Measurements from ENCODE around the gene SPATA25.
"Not testable (repeated sequence)": the region's sequence is repeated elsewhere in the genome, so short reads cannot be mapped to it uniquely, and the experiment has no call there.

The SPATA25 gene

DNA sequence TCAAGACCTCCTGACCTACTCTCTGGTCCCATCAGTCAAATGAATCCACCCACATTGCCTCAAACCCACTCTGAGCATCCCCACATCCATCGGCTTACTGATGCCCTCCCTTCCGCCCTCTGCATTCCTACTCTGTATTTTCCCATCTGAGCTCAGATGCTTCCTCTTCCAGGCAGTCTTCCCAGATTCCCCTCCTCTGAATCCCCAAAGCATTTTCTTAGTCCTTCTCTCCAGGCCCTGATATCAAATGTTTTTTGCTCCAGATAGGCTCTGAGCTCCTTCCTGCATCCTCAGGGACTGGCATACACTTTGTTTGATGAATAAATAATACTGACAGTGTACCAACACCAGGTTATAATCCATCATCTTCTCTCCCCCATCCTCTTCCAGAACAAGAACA lies 20.7 kb upstream of the SPATA25 start:
- Mint-ChIP-seq H3K4me3 (no peak overlapping the region), H3K4me1 (peaks cover 18 to 26% of the 10 kb centered on the region in 2 donors), H3K27ac (no peak overlapping the region), H3K36me3 (peaks cover 2 to 38% of the 10 kb centered on the region in 2 donors), H3K27me3 (no peaks in the 10 kb centered on the region), H3K9me3 (no peaks in the 10 kb centered on the region)
- ATAC-seq (replicated peaks) (no peak), DNase-seq (no peak)

DNA sequence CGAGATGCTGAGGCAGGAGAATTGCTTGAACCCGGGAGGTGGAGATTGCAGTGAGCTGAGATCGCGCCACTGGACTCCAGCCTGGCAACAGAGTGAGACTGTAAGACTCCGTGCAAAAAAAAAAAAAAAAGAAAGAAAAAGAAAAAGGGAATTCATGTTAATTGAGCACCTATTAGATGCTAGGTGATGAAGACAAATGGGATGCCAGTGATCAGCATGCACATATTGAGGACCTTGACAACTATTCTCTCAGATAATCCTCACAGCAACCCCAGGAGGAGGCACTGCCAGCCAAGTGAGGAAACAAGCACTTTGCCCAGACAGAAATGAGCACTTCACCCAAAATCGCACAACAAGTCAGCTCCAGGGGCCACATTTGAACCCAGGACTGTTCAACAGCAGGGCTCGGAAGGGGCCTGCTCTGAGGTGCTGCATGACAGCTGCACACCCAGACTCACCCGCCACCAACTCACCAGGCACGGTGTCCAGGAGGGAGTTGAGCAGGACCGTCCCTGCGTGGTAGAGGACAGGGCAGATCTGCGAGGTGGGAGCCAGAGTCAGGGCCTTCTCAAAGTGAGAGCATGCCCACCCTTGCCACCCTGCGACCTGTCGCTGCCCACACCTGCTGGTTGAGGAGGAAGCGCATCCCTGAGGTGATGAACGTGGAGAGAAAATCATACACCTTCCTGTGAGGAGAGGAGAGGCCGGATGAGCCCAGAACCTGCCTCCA lies 20.0 kb upstream of the SPATA25 start:
- Mint-ChIP-seq H3K27ac (peak overlapping the region; percentile 20), H3K36me3 (peaks cover 2 to 38% of the 10 kb centered on the region in 2 donors), H3K4me1 (peaks cover 18 to 31% of the 10 kb centered on the region in 2 donors), H3K27me3 (no peaks in the 10 kb centered on the region), H3K9me3 (no peaks in the 10 kb centered on the region), H3K4me3 (no peak overlapping the region)
- DNase-seq (no peak), ATAC-seq (replicated peaks) (no peak)

GRCh38 chr20:45905505-45906079 lies 18.2 kb upstream of the SPATA25 start:
- Mint-ChIP-seq H3K27me3 (no peaks in the 10 kb centered on the region), H3K9me3 (no peaks in the 10 kb centered on the region), H3K36me3 (peaks cover 2 to 36% of the 10 kb centered on the region in 2 donors), H3K27ac (no peak overlapping the region), H3K4me3 (no peak overlapping the region), H3K4me1 (peaks cover 10 to 14% of the 10 kb centered on the region in 2 donors)
- ATAC-seq (replicated peaks) (no peak), DNase-seq (no peak)

GRCh38 chr20:45904583-45905504 lies 17.4 kb upstream of the SPATA25 start:
- H3K4me3 Mint-ChIP-seq: no peak overlapping the region
- no peaks in the 10 kb centered on the region for H3K9me3 Mint-ChIP-seq
- peaks cover 2 to 34% of the 10 kb centered on the region in 2 donors for H3K36me3 Mint-ChIP-seq
- ATAC-seq (replicated peaks) (no peak), DNase-seq (no peak)
- no peaks in the 10 kb centered on the region for H3K27me3 Mint-ChIP-seq
- H3K4me1 Mint-ChIP-seq: peaks cover 9 to 11% of the 10 kb centered on the region in 2 donors
- H3K27ac Mint-ChIP-seq: peak overlapping the region; percentile 31

DNA sequence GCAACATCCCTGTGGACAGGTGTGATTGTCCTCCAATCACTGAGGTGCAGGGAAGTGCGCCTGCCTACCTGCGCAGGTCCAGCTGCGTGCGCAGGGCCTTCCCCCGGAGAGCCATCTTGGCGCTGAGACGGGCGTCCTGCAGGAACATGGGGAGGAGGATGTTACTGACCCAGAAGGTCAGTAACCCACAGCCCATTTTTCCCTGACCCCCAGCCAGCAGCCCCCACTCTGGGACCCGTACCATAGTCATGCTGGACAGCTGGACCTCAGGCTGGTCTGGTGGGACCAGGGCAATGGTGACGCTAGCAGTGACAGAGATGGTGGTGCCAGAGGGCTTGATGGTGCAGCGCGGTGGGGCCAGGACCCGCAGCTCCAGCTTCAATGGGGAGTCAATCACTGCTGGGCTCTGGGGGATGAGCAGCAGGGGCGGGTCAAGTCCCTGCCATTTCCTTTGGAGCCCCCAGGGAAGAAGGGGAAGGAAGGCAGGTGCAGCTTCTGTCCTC lies 14.8 kb upstream of the SPATA25 start:
- no peak for ATAC-seq (replicated peaks)
- H3K36me3 Mint-ChIP-seq: peaks cover 10 to 39% of the 10 kb centered on the region in 2 donors
- H3K9me3 Mint-ChIP-seq: no peaks in the 10 kb centered on the region
- peaks cover 2 to 11% of the 10 kb centered on the region in 2 donors for H3K4me1 Mint-ChIP-seq
- DNase-seq: no peak
- no peak overlapping the region for H3K27ac Mint-ChIP-seq
- H3K27me3 Mint-ChIP-seq: no peaks in the 10 kb centered on the region
- H3K4me3 Mint-ChIP-seq: no peak overlapping the region

DNA sequence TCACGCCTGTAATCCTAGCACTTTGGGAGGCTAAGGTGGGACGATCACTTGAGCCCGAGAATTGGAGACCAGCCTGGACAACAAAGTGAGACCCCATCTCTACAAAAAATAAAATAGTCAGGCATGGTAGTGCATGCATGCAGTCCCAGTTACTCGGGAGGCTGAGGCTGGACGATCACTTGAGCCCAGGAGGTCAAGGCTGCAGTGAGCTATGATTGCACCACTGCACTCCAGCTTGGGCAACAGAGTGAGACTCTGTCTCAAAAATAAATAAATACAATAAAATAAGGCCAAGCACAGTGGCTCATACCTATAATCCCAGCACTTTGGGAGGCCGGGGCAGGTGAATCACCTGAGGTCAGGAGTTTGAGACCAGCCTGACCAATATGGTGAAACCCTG lies 13.9 kb upstream of the SPATA25 start:
- ATAC-seq (replicated peaks); H3K4me3 Mint-ChIP-seq; H3K9me3 Mint-ChIP-seq; H3K27ac Mint-ChIP-seq; DNase-seq; H3K27me3 Mint-ChIP-seq: not testable (repeated sequence)
- Mint-ChIP-seq H3K36me3 (peaks cover 17 to 43% of the 10 kb centered on the region in 2 donors), H3K4me1 (peaks cover 2 to 11% of the 10 kb centered on the region in 2 donors)

DNA sequence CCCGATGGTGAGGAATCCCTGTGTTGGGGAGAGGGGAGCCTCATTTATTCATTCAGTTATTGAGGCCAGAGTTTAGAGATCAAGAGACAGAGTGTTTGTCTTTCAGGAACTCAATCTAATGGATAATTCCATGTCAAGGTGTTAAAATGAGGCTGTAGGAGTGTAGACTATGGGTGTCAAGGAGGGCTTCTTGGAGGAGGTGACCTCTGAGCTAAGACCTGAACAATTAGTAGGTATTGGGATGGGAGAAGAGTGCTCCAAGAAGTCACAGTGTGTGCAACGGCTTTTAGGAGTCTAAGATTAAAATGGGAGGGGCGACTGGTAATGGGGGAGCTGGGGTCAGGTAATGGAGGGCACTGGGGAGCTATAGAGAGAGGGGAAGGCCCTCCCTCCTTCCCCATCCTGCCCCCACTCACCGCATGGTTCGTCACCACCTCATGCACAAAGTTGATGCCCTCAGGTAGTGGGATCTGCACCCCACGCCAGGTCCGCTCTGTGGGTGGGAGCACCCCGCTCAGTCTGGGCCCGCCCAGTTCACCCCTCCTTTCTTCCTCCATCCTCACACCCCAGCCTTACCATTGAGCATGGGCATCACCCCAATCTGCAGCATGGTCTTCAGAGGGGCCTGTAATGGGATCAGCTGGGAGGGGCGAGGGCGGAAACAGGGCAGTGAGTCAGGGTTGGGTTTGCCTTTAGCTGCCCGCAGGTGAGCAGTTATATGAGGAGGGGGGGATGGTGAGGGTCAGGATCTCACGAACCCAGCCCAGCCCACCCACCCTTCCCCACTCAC lies 11.8 kb upstream of the SPATA25 start:
- H3K4me3 Mint-ChIP-seq: no peak overlapping the region
- H3K4me1 Mint-ChIP-seq: peaks cover 2 to 11% of the 10 kb centered on the region in 2 donors
- ATAC-seq (replicated peaks) (no peak), DNase-seq (no peak)
- no peaks in the 10 kb centered on the region for H3K27me3 Mint-ChIP-seq
- no peak overlapping the region for H3K27ac Mint-ChIP-seq
- H3K36me3 Mint-ChIP-seq: peaks cover 26 to 38% of the 10 kb centered on the region in 2 donors
- H3K9me3 Mint-ChIP-seq: no peaks in the 10 kb centered on the region

DNA sequence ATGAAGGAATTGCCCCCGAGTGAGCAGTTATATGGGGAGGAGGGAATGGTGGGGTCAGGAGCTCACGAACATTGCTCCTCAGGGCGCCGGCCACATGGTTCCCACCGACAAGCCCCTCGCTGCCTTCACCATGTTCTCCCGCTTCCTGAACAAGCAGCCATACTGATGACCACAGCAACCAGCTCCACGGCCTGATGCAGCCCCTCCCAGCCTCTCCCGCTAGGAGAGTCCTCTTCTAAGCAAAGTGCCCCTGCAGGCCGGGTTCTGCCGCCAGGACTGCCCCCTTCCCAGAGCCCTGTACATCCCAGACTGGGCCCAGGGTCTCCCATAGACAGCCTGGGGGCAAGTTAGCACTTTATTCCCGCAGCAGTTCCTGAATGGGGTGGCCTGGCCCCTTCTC lies 10.9 kb upstream of the SPATA25 start:
- no peak overlapping the region for H3K27ac Mint-ChIP-seq
- peaks cover 31 to 43% of the 10 kb centered on the region in 2 donors for H3K36me3 Mint-ChIP-seq
- H3K9me3 Mint-ChIP-seq: no peaks in the 10 kb centered on the region
- peaks cover 2 to 10% of the 10 kb centered on the region in 2 donors for H3K4me1 Mint-ChIP-seq
- DNase-seq (no peak), ATAC-seq (replicated peaks) (no peak)
- H3K4me3 Mint-ChIP-seq: no peak overlapping the region
- no peaks in the 10 kb centered on the region for H3K27me3 Mint-ChIP-seq

GRCh38 chr20:45897692-45898091 lies 10.3 kb upstream of the SPATA25 start:
- Mint-ChIP-seq H3K36me3 (peaks cover 33 to 42% of the 10 kb centered on the region in 2 donors), H3K9me3 (no peaks in the 10 kb centered on the region), H3K4me1 (peaks cover 5 to 6% of the 10 kb centered on the region in 2 donors), H3K4me3 (no peak overlapping the region), H3K27me3 (no peaks in the 10 kb centered on the region), H3K27ac (peak overlapping the region; percentile 51)
- ATAC-seq (replicated peaks): no peak
- no peak for DNase-seq

- ATAC-seq (replicated peaks) (no peak), DNase-seq (no peak)
- Mint-ChIP-seq H3K27ac (no peak overlapping the region), H3K27me3 (no peaks in the 10 kb centered on the region), H3K4me3 (no peak overlapping the region), H3K36me3 (peaks cover 37 to 46% of the 10 kb centered on the region in 2 donors), H3K4me1 (peaks cover 6 to 8% of the 10 kb centered on the region in 2 donors), H3K9me3 (no peaks in the 10 kb centered on the region)
Measured at GRCh38 chr20:45897289-45897688, 9.9 kb upstream of the SPATA25 start.

DNA sequence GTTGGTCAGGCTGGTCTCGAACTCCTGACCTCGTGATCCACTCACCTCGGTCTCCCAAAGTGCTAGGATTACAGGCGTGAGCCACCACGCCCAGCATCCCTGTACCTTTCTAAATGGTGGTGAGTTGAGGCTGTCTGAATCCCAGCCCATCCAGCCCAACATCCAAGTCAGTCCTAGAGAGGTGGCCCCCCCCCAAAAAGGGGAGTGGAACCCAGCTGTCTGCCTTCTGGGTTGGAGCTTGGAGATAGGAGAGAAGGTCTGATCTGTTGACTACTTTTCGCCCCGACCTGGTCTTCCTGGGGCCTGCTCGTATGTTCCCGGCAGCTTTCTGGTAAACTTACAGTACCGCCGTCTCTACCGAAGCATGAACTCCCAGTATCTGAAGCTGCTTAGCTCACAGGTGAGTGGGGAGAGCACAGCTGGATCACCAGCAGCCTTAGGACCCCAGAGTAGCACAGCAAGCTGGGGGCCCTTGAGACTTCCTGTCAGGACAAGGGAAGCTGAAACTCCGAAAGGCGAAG lies 9.3 kb upstream of the SPATA25 start:
- ATAC-seq (replicated peaks) (no peak), DNase-seq (no peak)
- no peak overlapping the region for H3K4me3 Mint-ChIP-seq
- H3K27me3 Mint-ChIP-seq: no peaks in the 10 kb centered on the region
- H3K27ac Mint-ChIP-seq: no peak overlapping the region
- peaks cover 37 to 47% of the 10 kb centered on the region in 2 donors for H3K36me3 Mint-ChIP-seq
- peaks cover 11% of the 10 kb centered on the region in 2 donors for H3K4me1 Mint-ChIP-seq
- no peaks in the 10 kb centered on the region for H3K9me3 Mint-ChIP-seq

DNA sequence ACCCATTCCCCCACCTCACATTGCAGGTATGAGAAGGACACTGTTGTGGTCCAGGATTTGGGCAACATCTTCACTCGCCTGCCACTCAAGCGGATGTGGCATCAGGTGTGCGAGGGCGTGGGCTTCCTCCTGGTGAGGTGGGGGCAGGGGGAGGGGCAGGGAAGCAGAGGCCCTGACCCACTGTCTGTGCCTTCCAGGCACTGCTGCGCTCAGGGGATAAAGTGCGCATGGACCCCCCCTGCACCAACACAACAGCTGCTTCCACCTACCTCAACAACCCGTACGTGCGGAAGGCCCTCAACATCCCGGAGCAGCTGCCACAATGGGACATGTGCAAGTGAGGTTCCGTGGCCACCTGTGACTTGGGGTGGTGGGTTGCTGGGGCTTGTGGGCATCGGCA lies 7.4 kb upstream of the SPATA25 start:
- H3K4me3 Mint-ChIP-seq: no peak overlapping the region

GRCh38 chr20:45893831-45894230 lies 6.4 kb upstream of the SPATA25 start:
- Mint-ChIP-seq H3K4me1 (peaks cover 15 to 26% of the 10 kb centered on the region in 2 donors), H3K27ac (no peak overlapping the region), H3K9me3 (no peaks in the 10 kb centered on the region), H3K4me3 (no peak overlapping the region), H3K27me3 (no peaks in the 10 kb centered on the region), H3K36me3 (peaks cover 33 to 46% of the 10 kb centered on the region in 2 donors)
- DNase-seq (no peak), ATAC-seq (replicated peaks) (no peak)

More for the DNA sequence above, 7.4 kb upstream of the SPATA25 start:
- ATAC-seq (replicated peaks) (no peak), DNase-seq (no peak)
- Mint-ChIP-seq H3K36me3 (peaks cover 37 to 50% of the 10 kb centered on the region in 2 donors), H3K9me3 (no peaks in the 10 kb centered on the region), H3K4me1 (peaks cover 15 to 18% of the 10 kb centered on the region in 2 donors), H3K27me3 (no peaks in the 10 kb centered on the region), H3K27ac (no peak overlapping the region)

Data from stimulated activated naive B cell treated with anti-CD40 and anti-IgM and Interleukin-4, amounts not matched to agents 10 μg/mL and 1 μg/mL and 100 μg/mL, for 72 hours (primary cell).